AG10803 (cell line): ENCODE measurements around the gene CENPP.

Experiments
- DNase-seq: peaks from one replicate; pipeline ENCODE4 v3.0.0; 2010; ENCODE audit warnings: low read depth
- H3K4me3 ChIP-seq: 2 replicates; pipeline ENCODE4 v1.5.1; 2011; ENCODE audit warnings: mild to moderate bottlenecking, low read length, control low read depth
- CTCF ChIP-seq: conservative IDR thresholded peaks from 2 replicates; pipeline ENCODE4 v1.5.1; 2011; ENCODE audit warnings: mild to moderate bottlenecking, low read length, control low read depth, inconsistent platforms

Gene CENPP

DNA sequence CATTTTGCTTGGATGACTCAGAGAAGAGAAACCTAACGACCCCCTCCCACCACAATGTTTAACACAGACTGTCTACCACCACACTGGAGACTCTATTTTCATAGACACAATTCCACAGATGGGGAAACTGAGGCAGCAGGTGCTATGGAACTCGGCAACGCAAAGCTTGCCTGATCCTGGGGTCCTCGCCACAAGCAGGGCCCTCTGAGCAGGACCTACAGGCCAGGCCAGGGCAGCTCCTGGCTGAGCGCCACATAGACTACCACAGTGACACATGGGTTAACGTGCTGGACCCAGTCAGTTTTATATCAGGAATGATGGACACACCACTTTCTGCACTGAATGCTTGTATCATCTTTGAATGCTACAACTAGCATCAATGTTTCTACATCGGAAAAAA is 332.4 kb downstream of the CENPP start:
- DNase-seq: no peak
- TF ChIP-seq CTCF: no peak
- H3K4me3 ChIP-seq: no peak overlapping the region

- no peak overlapping the region for H3K4me3 ChIP-seq
- DNase-seq: no peak
- no peak for TF ChIP-seq CTCF
Measured at GRCh38 chr9:92658611-92659010, 332.9 kb downstream of the CENPP start.

DNA sequence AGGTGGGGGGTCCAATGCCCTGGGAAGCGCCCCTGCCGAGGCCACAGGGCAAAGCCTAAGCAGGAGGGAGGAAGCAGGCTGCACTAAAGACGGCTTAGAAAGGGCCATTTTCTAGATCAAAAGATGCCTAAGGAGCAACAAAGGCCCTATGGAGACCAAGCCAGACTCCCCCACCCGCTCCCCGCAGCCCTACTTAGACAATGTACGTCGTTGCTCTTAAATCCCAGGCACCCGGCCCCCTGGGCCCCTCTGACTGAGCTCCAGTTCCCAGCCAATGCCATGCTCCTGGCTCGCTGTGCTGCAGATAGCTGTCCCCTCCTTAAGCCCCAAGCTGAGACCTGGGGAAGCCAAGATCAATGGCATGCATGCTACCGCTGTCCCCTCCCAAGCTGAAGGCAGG is 333.8 kb downstream of the CENPP start:
- no peak for DNase-seq
- no peak overlapping the region for H3K4me3 ChIP-seq
- TF ChIP-seq CTCF: no peak

- no peak for DNase-seq
- no peak for TF ChIP-seq CTCF
- H3K4me3 ChIP-seq: no peak overlapping the region
Measured at GRCh38 chr9:92660266-92660665, 334.5 kb downstream of the CENPP start.

- TF ChIP-seq CTCF: no peak
- DNase-seq: no peak
Measured at GRCh38 chr9:92661127-92661526, 335.4 kb downstream of the CENPP start.

GRCh38 chr9:92661743-92662142 is 336.0 kb downstream of the CENPP start:
- H3K4me3 ChIP-seq: no peak overlapping the region
- TF ChIP-seq CTCF: no peak
- DNase-seq: no peak

More at GRCh38 chr9:92661127-92661526, 335.4 kb downstream of the CENPP start:
- no peak overlapping the region for H3K4me3 ChIP-seq

- DNase-seq: no peak
- no peak for TF ChIP-seq CTCF
- H3K4me3 ChIP-seq: no peak overlapping the region
Measured at GRCh38 chr9:92663126-92663525, 337.4 kb downstream of the CENPP start.
